GM12892 (cell line): ENCODE measurements around the gene ZNF652.
"Not testable (repeated sequence)": the region's sequence is repeated elsewhere in the genome, so short reads cannot be mapped to it uniquely, and the experiment has no call there.

ENCODE experiments used
- DNase-seq: peaks from one replicate; pipeline ENCODE4 v3.0.0; 2011; ENCODE audit not compliant: insufficient read length
- FAIRE-seq: peaks from 2 replicates; lab custom pipeline; 2011; peaks lifted over from hg19 to GRCh38; lab: Jason Lieb, UNC
- POLR2A ChIP-seq: IDR thresholded peaks from 2 replicates; pipeline ENCODE4 v1.6.1; 2011; ENCODE audit warnings: low read depth, low read length, control low read depth
- POLR2AphosphoS5 ChIP-seq: IDR thresholded peaks from 2 replicates; pipeline ENCODE4 v1.6.1; 2011; ENCODE audit warnings: low read depth, low read length, control low read depth
- TAF1 ChIP-seq: IDR thresholded peaks from 2 replicates; pipeline ENCODE4 v1.6.1; 2011; ENCODE audit warnings: low read depth, mild to moderate bottlenecking, control low read depth, low read length, borderline replicate concordance

ZNF652 gene

DNA sequence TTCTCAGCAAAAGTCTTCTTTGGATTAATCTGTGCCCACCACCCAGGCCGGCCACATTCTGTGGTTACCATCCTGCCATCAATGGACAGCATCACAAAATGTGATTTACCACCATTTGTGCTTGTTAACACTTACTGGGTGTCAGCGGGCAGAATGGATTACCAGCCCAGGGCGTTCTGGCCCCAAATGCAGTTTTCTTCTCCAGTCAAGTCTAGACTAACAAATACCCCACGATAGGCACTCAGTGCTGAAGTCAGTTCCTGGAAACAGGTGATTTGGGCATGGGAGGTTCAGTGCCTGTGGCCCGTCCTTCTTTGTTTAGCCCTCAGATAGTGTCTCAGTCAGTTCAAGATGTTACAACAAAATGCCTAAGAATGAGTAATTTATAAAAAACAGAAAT, 92.7 kb downstream of the ZNF652 start:
- no peak for TF ChIP-seq POLR2A
- TF ChIP-seq TAF1: no peak
- TF ChIP-seq POLR2AphosphoS5: no peak
- DNase-seq (no peak), FAIRE-seq (no peak)

- DNase-seq (no peak), FAIRE-seq (no peak)
- no peak for TF ChIP-seq POLR2AphosphoS5
- TF ChIP-seq POLR2A: no peak
- no peak for TF ChIP-seq TAF1
Observed at GRCh38 chr17:49267912-49268311, 94.1 kb downstream of the ZNF652 start.

DNA sequence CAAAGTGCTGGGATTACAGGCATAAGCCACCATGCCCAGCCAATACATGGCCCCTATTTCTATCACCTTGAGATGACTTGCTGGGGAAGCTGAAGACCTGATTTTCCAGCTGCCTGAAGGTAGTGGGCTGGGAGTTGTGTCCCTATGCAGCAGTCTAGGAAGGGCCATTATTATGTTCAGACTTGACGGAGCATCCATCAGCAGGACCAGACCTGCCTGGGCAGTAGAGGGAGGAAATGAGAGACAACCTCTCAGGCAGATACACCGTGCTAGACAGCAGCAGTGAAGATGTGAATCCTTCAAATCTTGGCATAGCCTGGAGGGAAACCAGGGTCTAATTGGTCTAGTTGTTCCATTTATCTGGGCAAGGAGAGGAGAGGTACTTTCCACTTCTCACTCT, 95.8 kb downstream of the ZNF652 start:
- DNase-seq (no peak), FAIRE-seq (no peak)
- TF ChIP-seq POLR2AphosphoS5 (no peak), TAF1 (no peak), POLR2A (no peak)

- not testable (repeated sequence) for FAIRE-seq
Observed at GRCh38 chr17:49261540-49261939, 100.5 kb downstream of the ZNF652 start.

DNA sequence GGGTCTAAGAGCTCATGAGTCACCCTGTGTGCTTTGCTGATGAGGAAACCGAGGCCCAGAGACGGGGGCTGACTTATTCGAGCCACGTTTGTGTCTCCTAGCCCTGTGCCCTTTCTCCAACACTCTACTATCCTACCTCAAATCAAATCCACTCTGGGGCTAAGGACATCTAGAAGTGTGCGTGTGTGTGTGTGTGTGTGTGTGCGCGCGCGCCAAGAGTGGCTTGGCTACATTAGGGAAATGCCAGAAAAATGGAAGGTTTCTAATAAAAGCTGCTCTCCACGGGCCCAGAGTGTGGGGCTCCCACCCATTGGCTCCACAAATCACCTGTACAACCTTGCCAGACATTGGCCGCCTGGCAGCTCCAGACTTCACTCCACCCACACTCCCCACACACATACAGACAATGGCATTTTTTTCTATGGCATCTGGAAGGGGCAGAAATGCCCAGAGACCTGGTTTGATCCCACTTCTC, 101.2 kb downstream of the ZNF652 start:
- no peak for TF ChIP-seq TAF1
- no peak for TF ChIP-seq POLR2AphosphoS5
- TF ChIP-seq POLR2A: no peak
- FAIRE-seq (no peak), DNase-seq (no peak)

More at GRCh38 chr17:49261540-49261939, 100.5 kb downstream of the ZNF652 start:
- DNase-seq: not testable (repeated sequence)

GRCh38 chr17:49260011-49260816, 101.8 kb downstream of the ZNF652 start:
- FAIRE-seq: no peak
- DNase-seq: peak; percentile 59
- TF ChIP-seq POLR2AphosphoS5: no peak
- no peak for TF ChIP-seq POLR2A
- no peak for TF ChIP-seq TAF1

DNA sequence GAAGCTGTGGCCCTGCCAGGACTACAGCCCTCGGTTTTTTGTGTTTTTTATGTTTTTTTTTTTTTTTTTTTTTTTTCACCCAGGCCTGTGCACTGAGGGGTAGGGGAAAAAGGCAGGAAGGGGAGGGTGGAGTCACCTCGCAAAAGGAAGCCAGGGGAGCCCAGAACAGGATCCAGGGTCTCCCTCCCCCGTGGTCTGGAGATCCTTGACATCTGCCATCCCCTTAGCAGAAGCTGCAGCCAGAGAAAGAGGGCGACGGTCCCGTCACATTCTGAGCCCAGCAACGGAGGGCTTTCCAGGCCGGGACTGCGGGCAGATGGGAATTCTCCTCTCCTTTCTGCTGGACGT, 102.4 kb downstream of the ZNF652 start:
- no peak for FAIRE-seq
- TF ChIP-seq POLR2AphosphoS5: no peak
- TF ChIP-seq POLR2A: no peak
- DNase-seq: no peak

DNA sequence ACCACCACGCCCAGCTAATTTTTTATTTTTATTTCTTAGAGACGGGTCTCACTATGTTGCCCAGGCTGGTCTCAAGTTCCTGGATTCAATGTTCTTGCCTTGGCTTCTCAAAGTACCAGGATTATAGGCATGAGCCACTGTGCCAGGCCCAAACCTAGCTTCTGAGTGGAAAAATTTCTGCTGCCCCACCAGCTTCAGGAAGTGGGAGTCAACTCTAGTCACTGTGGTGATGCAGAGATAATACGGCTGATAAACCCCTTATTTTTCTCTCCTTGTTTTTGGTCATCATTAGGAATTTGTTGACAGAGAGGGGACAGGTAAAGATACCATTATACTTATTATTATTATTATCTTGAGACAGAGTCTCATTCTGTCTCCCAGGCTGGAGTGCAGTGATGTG, 103.7 kb downstream of the ZNF652 start:
- TF ChIP-seq TAF1: no peak
- FAIRE-seq (no peak), DNase-seq (no peak)

GRCh38 chr17:49255125-49255524, 106.9 kb downstream of the ZNF652 start:
- DNase-seq (no peak), FAIRE-seq (no peak)
- no peak for TF ChIP-seq POLR2A
- no peak for TF ChIP-seq POLR2AphosphoS5
- TF ChIP-seq TAF1: no peak

GRCh38 chr17:49254066-49254465, 108.0 kb downstream of the ZNF652 start:
- TF ChIP-seq TAF1 (no peak), POLR2AphosphoS5 (no peak), POLR2A (no peak)
- FAIRE-seq (no peak), DNase-seq (no peak)

GRCh38 chr17:49252148-49252695, 109.8 kb downstream of the ZNF652 start:
- DNase-seq: no peak
- TF ChIP-seq POLR2AphosphoS5 (no peak), POLR2A (no peak), TAF1 (no peak)
- FAIRE-seq: no peak

DNA sequence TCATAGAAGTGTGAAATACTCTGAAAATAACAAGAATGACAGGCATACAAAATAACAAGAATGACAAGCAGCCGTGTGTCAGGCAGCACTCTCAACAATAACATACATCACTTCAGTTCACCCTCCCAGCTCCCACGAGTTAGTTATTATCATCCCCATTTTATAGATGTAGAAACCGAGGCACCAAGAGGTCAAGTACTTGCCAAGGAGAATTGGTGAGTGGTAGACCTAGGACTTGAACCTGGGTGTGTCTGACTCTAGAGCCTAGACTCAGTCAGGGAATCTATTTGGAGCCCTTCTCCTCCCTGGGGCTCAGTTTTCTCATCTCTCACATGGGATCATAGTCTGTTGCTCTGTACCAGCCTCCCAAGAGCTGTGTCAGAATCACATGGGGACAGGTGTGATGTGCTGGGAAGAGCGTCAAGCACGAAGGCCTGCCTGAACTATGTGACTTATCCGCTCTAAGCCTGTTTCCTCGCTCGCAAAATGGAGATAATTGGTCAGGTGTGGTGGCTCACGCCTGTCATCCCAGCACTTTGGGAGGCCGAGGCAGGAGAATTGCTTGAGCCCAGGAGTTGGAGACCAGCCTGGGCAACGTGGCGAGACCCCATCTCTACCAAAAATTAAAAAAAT, 112.0 kb downstream of the ZNF652 start:
- TF ChIP-seq POLR2A (no peak), TAF1 (no peak), POLR2AphosphoS5 (no peak)
- no peak for FAIRE-seq
- no peak for DNase-seq
